ENCODE measurements around the gene CLDN2.
"Not testable (repeated sequence)": the region's sequence is repeated elsewhere in the genome, so short reads cannot be mapped to it uniquely, and the experiment has no call there.

The CLDN2 gene

GRCh38 chrX:106954041-106954440 lies 33.8 kb downstream of the CLDN2 start:
- TF ChIP-seq EZH2 (IDR thresholded peaks at IDR 0.05) (no peak), FOXP2 (optimal IDR thresholded peaks at IDR 0.05; ENCODE audit: control extremely low read depth, extremely low read length, insufficient read depth) (no peak), POLR2AphosphoS5 (IDR thresholded peaks at IDR 0.05; ENCODE audit: borderline replicate concordance, low read depth, low read length) (no peak)
- DNase-seq (ENCODE audit: low read depth, low spot score) = no peak
- Histone ChIP-seq H3K9me3 (ENCODE audit: low read depth, low read length) (no peaks in the 10 kb centered on the region), H3K4me3 (no peak overlapping the region), H3K27ac (no peak overlapping the region), H3K9ac (ENCODE audit: insufficient read length) (no peak overlapping the region), H3K36me3 (ENCODE audit: insufficient read depth, low read length) (no peaks in the 10 kb centered on the region; the same call in 1 of the 2 replicates)

- Histone ChIP-seq H3K27ac (no peak overlapping the region), H3K4me3 (no peak overlapping the region), H3K9me3 (ENCODE audit: low read depth, low read length) (no peaks in the 10 kb centered on the region), H3K36me3 (ENCODE audit: insufficient read depth, low read length) (no peaks in the 10 kb centered on the region; the same call in 1 of the 2 replicates), H3K9ac (ENCODE audit: insufficient read length) (no peak overlapping the region)
- TF ChIP-seq FOXP2 (optimal IDR thresholded peaks at IDR 0.05; ENCODE audit: control extremely low read depth, extremely low read length, insufficient read depth) (no peak), EZH2 (IDR thresholded peaks at IDR 0.05) (no peak), POLR2AphosphoS5 (IDR thresholded peaks at IDR 0.05; ENCODE audit: borderline replicate concordance, low read depth, low read length) (no peak)
- DNase-seq (ENCODE audit: low read depth, low spot score) = no peak
Observed at GRCh38 chrX:106955004-106955772, 35.0 kb downstream of the CLDN2 start.

GRCh38 chrX:106957856-106958255 lies 37.7 kb downstream of the CLDN2 start:
- H3K36me3 ChIP-seq (ENCODE audit: insufficient read depth, low read length) = peaks cover 12% of the 10 kb centered on the region; the same call in 1 of the 2 replicates
- H3K4me3 ChIP-seq = no peak overlapping the region
- DNase-seq (ENCODE audit: low read depth, low spot score) = no peak
- no peak overlapping the region for H3K27ac ChIP-seq
- H3K9ac ChIP-seq (ENCODE audit: insufficient read length) = no peak overlapping the region
- H3K9me3 ChIP-seq (ENCODE audit: low read depth, low read length) = no peaks in the 10 kb centered on the region
- no peak for TF ChIP-seq POLR2AphosphoS5 (IDR thresholded peaks at IDR 0.05; ENCODE audit: borderline replicate concordance, low read depth, low read length)
- no peak for TF ChIP-seq EZH2 (IDR thresholded peaks at IDR 0.05)
- no peak for TF ChIP-seq FOXP2 (optimal IDR thresholded peaks at IDR 0.05; ENCODE audit: control extremely low read depth, extremely low read length, insufficient read depth)

- Histone ChIP-seq H3K27ac (no peak overlapping the region), H3K4me3 (no peak overlapping the region), H3K9me3 (ENCODE audit: low read depth, low read length) (no peaks in the 10 kb centered on the region), H3K36me3 (ENCODE audit: insufficient read depth, low read length) (peaks cover 12% of the 10 kb centered on the region; the same call in 1 of the 2 replicates), H3K9ac (ENCODE audit: insufficient read length) (no peak overlapping the region)
- TF ChIP-seq POLR2AphosphoS5 (IDR thresholded peaks at IDR 0.05; ENCODE audit: borderline replicate concordance, low read depth, low read length) = no peak
- no peak for TF ChIP-seq EZH2 (IDR thresholded peaks at IDR 0.05)
- TF ChIP-seq FOXP2 (optimal IDR thresholded peaks at IDR 0.05; ENCODE audit: control extremely low read depth, extremely low read length, insufficient read depth) = no peak
- no peak for DNase-seq (ENCODE audit: low read depth, low spot score)
Observed at GRCh38 chrX:106959901-106960300, 39.7 kb downstream of the CLDN2 start.

GRCh38 chrX:106963111-106963510 lies 42.9 kb downstream of the CLDN2 start:
- H3K9ac ChIP-seq (ENCODE audit: insufficient read length) = no peak overlapping the region
- no peak overlapping the region for H3K4me3 ChIP-seq
- H3K9me3 ChIP-seq (ENCODE audit: low read depth, low read length) = no peaks in the 10 kb centered on the region
- H3K27ac ChIP-seq = no peak overlapping the region
- H3K36me3 ChIP-seq (ENCODE audit: insufficient read depth, low read length) = peaks cover 12% of the 10 kb centered on the region; the same call in 1 of the 2 replicates
- no peak for DNase-seq (ENCODE audit: low read depth, low spot score)
- no peak for TF ChIP-seq FOXP2 (optimal IDR thresholded peaks at IDR 0.05; ENCODE audit: control extremely low read depth, extremely low read length, insufficient read depth)
- TF ChIP-seq POLR2AphosphoS5 (IDR thresholded peaks at IDR 0.05; ENCODE audit: borderline replicate concordance, low read depth, low read length) = no peak
- no peak for TF ChIP-seq EZH2 (IDR thresholded peaks at IDR 0.05)

GRCh38 chrX:106964290-106964689 lies 44.1 kb downstream of the CLDN2 start:
- Histone ChIP-seq H3K9me3 (ENCODE audit: low read depth, low read length) (no peaks in the 10 kb centered on the region), H3K27ac (no peak overlapping the region), H3K9ac (ENCODE audit: insufficient read length) (no peak overlapping the region), H3K4me3 (no peak overlapping the region), H3K36me3 (ENCODE audit: insufficient read depth, low read length) (peaks cover 12% of the 10 kb centered on the region; the same call in 1 of the 2 replicates)
- TF ChIP-seq FOXP2 (optimal IDR thresholded peaks at IDR 0.05; ENCODE audit: control extremely low read depth, extremely low read length, insufficient read depth) (no peak), POLR2AphosphoS5 (IDR thresholded peaks at IDR 0.05; ENCODE audit: borderline replicate concordance, low read depth, low read length) (no peak), EZH2 (IDR thresholded peaks at IDR 0.05) (no peak)
- no peak for DNase-seq (ENCODE audit: low read depth, low spot score)

GRCh38 chrX:106966547-106966946 lies 46.3 kb downstream of the CLDN2 start:
- H3K36me3 ChIP-seq (ENCODE audit: insufficient read depth, low read length); H3K9ac ChIP-seq (ENCODE audit: insufficient read length); H3K27ac ChIP-seq; H3K4me3 ChIP-seq; DNase-seq (ENCODE audit: low read depth, low spot score); H3K9me3 ChIP-seq (ENCODE audit: low read depth, low read length): not testable (repeated sequence)

- H3K9ac ChIP-seq (ENCODE audit: insufficient read length) = no peak overlapping the region
- no peak overlapping the region for H3K4me3 ChIP-seq
- H3K9me3 ChIP-seq (ENCODE audit: low read depth, low read length) = no peaks in the 10 kb centered on the region
- no peak for TF ChIP-seq POLR2AphosphoS5 (IDR thresholded peaks at IDR 0.05; ENCODE audit: borderline replicate concordance, low read depth, low read length)
- no peak for TF ChIP-seq FOXP2 (optimal IDR thresholded peaks at IDR 0.05; ENCODE audit: control extremely low read depth, extremely low read length, insufficient read depth)
- no peak for TF ChIP-seq EZH2 (IDR thresholded peaks at IDR 0.05)
- DNase-seq (ENCODE audit: low read depth, low spot score) = no peak
- no peak overlapping the region for H3K27ac ChIP-seq
- no peaks in the 10 kb centered on the region for H3K36me3 ChIP-seq (ENCODE audit: insufficient read depth, low read length)
Observed at GRCh38 chrX:106972896-106973295, 52.7 kb downstream of the CLDN2 start.
